LoVo (cell line): ENCODE data around the gene RAF1.

Experiments
- DNase-seq: peaks from one replicate; pipeline ENCODE4 v3.0.0-alpha.2; 2016; ENCODE audit warnings: low spot score

RAF1 gene

GRCh38 chr3:12663936-12664908 lies at the start of gene RAF1:
RAF1 (minus strand) TSS chr3:12664117; CDS start chr3:12618721, 45,396 bp downstream.
- peak; percentile 99 for DNase-seq

DNA sequence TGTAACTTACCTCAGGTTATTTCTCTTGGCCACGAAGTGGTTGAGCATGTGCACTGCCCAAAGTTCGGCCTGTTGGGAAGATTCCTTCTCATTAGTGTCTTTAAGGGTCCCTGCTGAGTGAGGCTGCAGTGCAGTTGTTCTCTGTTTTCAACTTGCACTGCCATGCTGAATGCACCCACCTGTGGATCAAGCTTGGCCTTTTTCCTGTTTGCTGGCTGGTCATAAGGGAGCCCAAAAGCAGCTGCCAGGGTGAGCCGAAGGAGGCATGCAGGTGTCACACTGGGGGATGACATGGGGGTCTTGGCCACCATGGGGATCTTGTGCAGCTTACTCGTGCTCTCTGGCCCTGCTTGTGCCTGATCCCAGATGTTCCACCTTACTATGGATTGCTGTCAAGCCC lies 46.1 kb upstream of the RAF1 start:
- DNase-seq = no peak

DNA sequence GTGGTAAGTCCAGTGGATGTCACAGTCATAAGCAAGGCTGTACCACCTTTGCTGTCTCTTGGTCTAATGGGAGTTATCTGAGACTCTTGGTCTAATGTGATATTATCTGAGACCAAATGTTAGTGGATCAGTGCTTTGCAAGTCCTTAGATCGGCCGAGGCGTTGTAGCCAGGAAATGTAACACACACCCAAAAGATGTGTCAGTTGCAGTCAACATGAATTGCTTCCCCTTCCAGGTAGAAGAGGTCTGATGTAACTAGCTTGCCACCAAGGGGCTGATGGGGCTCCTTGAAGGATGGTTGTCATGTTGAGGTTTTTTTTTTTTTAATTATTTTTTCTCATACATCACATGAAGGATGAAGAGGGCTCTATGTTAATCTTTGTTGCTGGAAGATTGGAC lies 45.4 kb upstream of the RAF1 start:
- DNase-seq = no peak

DNA sequence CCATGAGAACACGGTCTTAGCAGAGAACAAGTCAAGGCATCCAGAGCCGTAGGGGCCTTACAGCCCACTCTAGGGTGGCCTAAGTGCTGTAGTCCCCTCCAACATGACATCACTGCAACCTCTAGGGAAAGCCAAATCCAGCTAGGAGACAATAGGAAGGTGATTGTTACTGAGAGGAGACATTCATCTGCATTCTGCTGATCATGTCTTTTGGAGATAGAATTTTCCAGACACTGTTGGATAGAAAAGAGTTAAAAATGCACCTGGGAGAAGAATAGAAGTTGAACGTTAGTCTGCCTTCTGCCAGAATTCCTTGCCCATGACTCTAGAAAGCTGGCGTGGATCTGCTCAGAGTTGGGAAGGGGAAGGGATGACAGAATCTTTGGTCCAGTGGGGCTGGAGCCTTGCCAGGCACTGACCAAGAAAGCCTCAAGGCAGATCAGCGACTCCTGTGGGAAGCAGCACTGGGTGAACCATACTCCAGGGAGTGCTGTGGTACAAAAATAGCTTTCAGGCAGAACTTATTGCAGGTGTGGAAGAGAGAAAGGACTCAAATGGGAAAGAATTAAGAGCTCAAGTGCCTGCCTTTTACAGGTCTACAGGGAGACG lies 44.8 kb upstream of the RAF1 start:
- no peak for DNase-seq

GRCh38 chr3:12707449-12707848 lies 43.5 kb upstream of the RAF1 start:
- no peak for DNase-seq

DNA sequence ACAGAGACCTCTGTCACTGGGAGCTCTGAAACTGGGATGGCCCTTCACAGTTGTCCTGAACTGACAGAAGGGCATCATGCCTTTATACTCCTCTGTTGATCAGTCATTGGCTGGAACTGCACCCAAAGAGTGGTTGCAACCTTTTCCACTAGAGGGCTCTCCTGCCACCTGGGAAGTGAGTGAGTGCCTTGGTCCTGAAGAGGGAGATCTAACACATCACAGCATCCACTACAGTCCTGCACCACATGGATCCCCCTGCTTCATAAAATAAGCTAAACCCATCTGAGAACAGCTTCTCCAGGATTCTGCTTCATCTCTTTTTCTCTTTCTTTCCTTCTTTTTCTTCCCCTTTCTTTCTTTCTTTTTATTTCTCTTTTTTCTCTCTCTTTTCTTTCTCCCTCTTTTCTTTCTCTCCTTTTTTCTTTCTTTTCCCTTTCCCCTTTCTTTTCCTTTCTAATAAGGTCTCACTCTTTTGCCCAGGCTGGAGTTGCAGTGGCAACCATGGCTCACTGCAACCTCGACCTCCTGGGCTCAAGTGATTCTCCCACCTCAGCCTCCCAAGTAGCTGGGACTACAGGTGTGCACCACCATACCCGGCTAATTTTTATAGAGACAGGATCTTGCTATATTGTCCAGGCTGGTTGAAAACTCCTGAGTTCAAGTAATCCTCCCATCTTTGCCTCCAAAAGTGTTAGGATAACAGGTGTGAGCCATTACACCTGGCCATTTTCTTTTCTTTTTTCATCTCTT lies 42.8 kb upstream of the RAF1 start:
- DNase-seq = peak; percentile 79

GRCh38 chr3:12705981-12706380 lies 42.1 kb upstream of the RAF1 start:
- DNase-seq = no peak

DNA sequence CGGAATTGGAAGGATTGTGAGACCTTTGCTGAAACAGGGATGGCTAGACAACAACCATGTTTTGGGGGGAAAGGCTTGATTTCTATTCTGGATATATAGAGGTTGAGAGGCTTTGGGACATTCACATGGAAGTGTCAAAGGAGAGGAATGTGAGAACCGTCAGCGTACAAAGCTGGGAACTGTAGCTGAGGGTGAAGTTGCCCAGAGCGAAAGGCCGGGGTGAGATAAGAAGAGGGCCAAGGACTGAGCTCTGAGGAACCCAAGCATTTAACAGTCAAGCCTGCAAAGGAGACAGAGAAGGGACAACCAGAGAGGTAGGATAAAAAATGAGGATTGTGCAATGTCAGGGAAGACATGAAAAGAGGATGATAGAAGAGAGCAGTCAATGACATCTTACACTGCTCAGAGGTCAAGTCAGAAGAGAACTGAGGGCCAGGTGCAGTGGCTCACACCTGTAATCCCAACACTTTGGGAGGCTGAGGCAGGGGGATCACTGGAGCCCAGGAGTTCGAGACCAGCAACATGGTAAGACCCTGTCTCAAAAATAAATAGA lies 41.5 kb upstream of the RAF1 start:
- DNase-seq = no peak

DNA sequence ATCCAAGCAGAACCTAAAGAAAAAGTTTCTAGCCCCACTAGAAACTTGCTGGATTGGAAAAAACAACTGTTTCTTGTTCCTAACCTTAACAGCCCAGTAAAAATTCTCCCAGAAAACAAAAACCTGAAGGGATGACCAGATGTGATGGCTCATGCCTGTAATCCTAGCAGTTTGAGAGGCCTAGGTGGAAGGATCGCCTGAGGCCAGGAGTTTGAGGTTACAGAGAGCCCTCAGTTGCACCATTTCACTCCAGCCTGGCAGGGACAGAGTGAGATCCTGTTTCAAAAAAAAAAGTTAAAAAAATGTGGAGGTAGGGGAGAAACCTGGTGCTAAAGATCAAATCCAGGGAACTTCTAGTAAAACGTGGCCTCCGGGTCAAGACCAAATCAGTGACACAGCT lies 38.6 kb upstream of the RAF1 start:
- no peak for DNase-seq

GRCh38 chr3:12701601-12702000 lies 37.7 kb upstream of the RAF1 start:
- DNase-seq = peak; percentile 44

- no peak for DNase-seq
Measured at GRCh38 chr3:12700800-12701199, 36.9 kb upstream of the RAF1 start.

- DNase-seq = no peak
Measured at GRCh38 chr3:12695916-12696315, 32.0 kb upstream of the RAF1 start.

GRCh38 chr3:12695112-12695511 lies 31.2 kb upstream of the RAF1 start:
- DNase-seq = no peak

DNA sequence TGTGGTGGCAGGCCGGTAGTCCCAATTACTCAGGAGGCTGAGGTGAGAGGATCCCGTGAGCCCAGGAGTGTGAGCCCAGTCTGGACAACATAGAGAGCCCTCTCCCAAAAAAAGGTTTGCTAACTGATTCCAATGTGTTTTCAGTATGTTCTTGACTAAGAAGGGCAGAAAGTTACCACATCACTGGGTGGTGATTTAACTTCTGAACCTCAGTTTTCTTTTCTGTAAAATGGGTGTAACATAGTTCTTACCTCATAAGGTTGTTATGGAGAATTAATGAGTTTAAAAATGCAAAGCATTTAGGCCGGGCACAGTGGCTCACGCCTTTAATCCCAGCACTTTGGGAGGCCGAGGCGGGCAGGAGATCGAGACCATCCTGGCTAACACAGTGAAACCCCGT lies 28.5 kb upstream of the RAF1 start:
- DNase-seq = no peak

GRCh38 chr3:12689997-12690711 lies 26.2 kb upstream of the RAF1 start:
- no peak for DNase-seq

GRCh38 chr3:12687948-12688347 lies 24.0 kb upstream of the RAF1 start:
- DNase-seq = no peak

GRCh38 chr3:12686096-12686495 lies 22.2 kb upstream of the RAF1 start:
- no peak for DNase-seq

DNA sequence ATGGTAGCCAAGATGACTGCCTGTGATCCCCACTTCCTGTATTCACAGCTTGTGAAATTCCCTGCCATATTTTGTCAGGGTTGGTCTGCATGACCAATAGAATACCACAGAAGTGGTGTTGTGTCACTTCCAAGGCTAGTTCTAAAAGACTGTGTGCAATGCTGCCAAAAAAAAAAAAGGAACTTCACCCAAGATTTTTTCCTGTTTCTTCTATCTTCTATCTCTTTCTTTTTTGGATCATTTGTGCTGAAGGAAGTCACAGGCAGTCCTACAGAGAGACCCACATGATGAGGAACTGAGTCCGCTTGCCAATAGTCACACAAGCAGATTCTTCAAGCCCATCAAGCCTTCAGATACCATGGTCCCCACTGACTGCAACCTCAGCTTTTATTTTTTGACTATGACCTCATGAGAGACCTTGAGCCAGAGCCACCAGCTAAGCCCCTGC lies 18.1 kb upstream of the RAF1 start:
- no peak for DNase-seq

DNA sequence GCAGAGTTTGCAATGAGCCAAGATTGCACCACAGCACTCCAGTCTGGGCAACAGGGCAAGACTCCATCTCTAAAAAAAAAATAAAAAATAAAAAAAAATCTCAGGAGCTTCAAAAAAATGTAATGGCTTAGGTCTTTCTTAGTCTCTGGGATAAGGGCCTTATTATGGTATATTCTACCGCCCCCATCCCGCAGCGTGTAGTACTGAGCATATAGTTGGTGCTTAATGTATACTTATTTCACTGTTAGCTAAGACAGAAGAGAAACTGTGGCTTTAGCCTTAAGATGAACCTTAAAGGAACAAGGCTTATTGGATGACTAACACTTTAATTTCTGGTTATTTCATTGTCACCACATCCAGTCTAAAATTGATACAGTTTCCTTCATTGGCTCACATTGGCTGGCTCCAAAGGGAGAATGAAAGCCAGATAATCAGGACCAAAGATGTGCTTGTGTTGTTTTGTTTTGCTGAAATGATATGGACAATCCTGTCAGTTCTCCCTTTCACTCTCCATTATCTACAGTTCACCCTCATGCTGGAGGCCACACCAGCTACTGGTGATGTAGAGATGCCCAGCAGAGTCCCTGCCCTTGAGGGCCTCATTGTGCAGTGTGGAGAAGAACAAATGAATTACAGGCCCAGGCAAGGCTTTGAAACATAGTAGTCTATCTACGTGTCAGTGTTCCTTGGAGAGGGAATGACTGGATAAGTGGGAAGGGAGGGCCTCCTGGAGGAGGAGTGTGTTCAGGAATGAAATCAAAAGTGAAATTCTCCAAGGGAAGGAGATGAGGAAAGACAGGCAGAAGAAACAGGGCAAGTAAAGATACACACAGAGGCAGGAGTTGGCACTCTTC lies 17.4 kb upstream of the RAF1 start:
- no peak for DNase-seq

DNA sequence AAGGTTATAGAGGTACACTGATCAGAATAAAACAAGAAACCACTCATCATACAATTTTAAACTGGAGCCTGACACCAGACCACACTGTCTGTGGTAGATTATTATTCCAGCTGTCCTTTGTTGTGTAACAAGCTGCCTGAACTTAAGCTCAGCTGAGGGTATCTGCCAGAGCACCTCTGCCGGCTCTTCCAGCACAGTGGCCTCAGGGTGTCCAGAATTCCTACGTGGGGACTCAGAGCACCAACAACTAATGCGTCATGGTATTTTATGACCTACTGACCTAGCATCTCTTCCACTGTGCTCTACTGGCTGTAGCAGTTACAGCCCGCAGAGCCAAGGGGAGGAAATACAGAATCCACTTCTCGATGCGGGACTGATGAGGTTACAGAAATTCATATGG lies 15.6 kb upstream of the RAF1 start:
- no peak for DNase-seq

DNA sequence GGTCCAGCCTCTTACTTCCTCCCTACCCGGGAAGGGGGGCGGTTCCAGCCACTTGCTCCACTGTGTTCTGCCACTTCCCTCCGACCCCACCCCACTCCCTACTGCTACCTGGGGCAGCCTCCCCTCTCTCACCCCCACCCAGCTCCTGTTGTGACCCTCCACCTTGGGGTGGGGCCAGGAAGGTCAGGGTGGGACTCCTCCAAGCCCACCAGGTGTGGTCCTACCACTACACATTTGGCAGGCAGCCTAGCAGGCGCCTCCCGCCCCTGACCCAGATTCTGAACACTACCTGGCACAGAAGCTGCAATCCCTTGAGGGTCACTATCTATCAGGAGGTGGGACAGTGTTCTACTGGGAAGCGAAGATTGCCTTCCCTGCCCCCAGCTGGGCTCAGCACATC lies 13.7 kb upstream of the RAF1 start:
- DNase-seq = no peak
